CD4-positive, alpha-beta T cell treated with Interleukin-6 for 4 hours (primary cell): ENCODE measurements around the gene GAGE13.
"Not testable (repeated sequence)": the region's sequence is repeated elsewhere in the genome, so short reads cannot be mapped to it uniquely, and the experiment has no call there.

Experiments
- DNase-seq: peaks from one replicate; pipeline ENCODE4 v3.0.0-alpha.2; 2020; ENCODE audit warnings: mixed read lengths

GAGE13 gene

GRCh38 chrX:49331282-49331681, at the start of gene GAGE13:
Gene GAGE13 (plus strand): TSS chrX:49331582. CDS start chrX:49332738, 1,156 bp downstream.
- not testable (repeated sequence) for DNase-seq

- DNase-seq = no peak
Measured at GRCh38 chrX:49282647-49283011, 48.8 kb upstream of the GAGE13 start.

- DNase-seq = no peak
Measured at GRCh38 chrX:49284212-49284611, 47.2 kb upstream of the GAGE13 start.

- DNase-seq = no peak
Measured at GRCh38 chrX:49286136-49286535, 45.2 kb upstream of the GAGE13 start.

- no peak for DNase-seq
Measured at GRCh38 chrX:49286581-49286980, 44.8 kb upstream of the GAGE13 start.

GRCh38 chrX:49287665-49288064, 43.7 kb upstream of the GAGE13 start:
- no peak for DNase-seq

GRCh38 chrX:49290215-49290614, 41.2 kb upstream of the GAGE13 start:
- DNase-seq = no peak

- DNase-seq = peak; percentile 80
Measured at GRCh38 chrX:49291615-49292337, 39.6 kb upstream of the GAGE13 start.

- DNase-seq = no peak
Measured at GRCh38 chrX:49292400-49293362, 38.7 kb upstream of the GAGE13 start.

GRCh38 chrX:49299293-49299692, 32.1 kb upstream of the GAGE13 start:
- DNase-seq = not testable (repeated sequence)

- no peak for DNase-seq
Measured at GRCh38 chrX:49300703-49301102, 30.7 kb upstream of the GAGE13 start.

GRCh38 chrX:49303346-49303745, 28.0 kb upstream of the GAGE13 start, which contains the start of gene GAGE10:
Gene GAGE10 (plus strand): TSS chrX:49303646. CDS start chrX:49304860, 1,214 bp downstream.
- DNase-seq = no peak

- not testable (repeated sequence) for DNase-seq
Measured at GRCh38 chrX:49307775-49308174, 23.6 kb upstream of the GAGE13 start.

- peak; percentile 51 for DNase-seq
Measured at GRCh38 chrX:49308604-49309269, 22.6 kb upstream of the GAGE13 start.

- peak; percentile 26 for DNase-seq
Measured at GRCh38 chrX:49309401-49309981, 21.9 kb upstream of the GAGE13 start.

- DNase-seq = no peak
Measured at GRCh38 chrX:49310371-49310770, 21.0 kb upstream of the GAGE13 start.

GRCh38 chrX:49312176-49312575, 19.2 kb upstream of the GAGE13 start:
- DNase-seq = no peak

GRCh38 chrX:49316085-49316484, 15.3 kb upstream of the GAGE13 start:
- DNase-seq = no peak

- not testable (repeated sequence) for DNase-seq
Measured at GRCh38 chrX:49321737-49322136, 9.6 kb upstream of the GAGE13 start, which contains the start of gene GAGE12J. Gene GAGE12J (plus strand): TSS chrX:49322037. CDS start chrX:49323194, 1,157 bp downstream.

- not testable (repeated sequence) for DNase-seq
Measured at GRCh38 chrX:49322266-49322665, 9.1 kb upstream of the GAGE13 start.

GRCh38 chrX:49323735-49324134, 7.6 kb upstream of the GAGE13 start:
- DNase-seq = not testable (repeated sequence)

GRCh38 chrX:49330421-49330820, 961 bp upstream of the GAGE13 start:
- DNase-seq = not testable (repeated sequence)

GRCh38 chrX:49331841-49332240, 459 bp downstream of the GAGE13 start:
- not testable (repeated sequence) for DNase-seq
